Trophoblast cell (in vitro differentiated cells and primary cell): ENCODE results near the gene REC114.
A peak's percentile ranks its signal among the peaks of the same experiment; 100 is the strongest.

Source experiments
- DNase-seq, 2 donors: peaks; one replicate each; pipeline ENCODE4 v3.0.0-alpha.2; 2016
- H2AFZ ChIP-seq: 2 replicates; pipeline ENCODE4 v1.6.1; 2013; ENCODE audit warnings: low read length, moderate library complexity, mild to moderate bottlenecking; ENCODE audit not compliant: insufficient read depth, poor library complexity
- H2AK5ac ChIP-seq: 2 replicates; pipeline ENCODE4 v1.6.1; 2013; ENCODE audit warnings: mild to moderate bottlenecking, low read length
- H2BK120ac ChIP-seq: 2 replicates; pipeline ENCODE4 v1.6.1; 2013; ENCODE audit warnings: low read length, mild to moderate bottlenecking, moderate library complexity; ENCODE audit not compliant: insufficient read depth, poor library complexity
- H2BK12ac ChIP-seq: 2 replicates; pipeline ENCODE4 v1.6.1; 2013; ENCODE audit warnings: mild to moderate bottlenecking, low read length, moderate library complexity
- H2BK5ac ChIP-seq: 2 replicates; pipeline ENCODE4 v1.6.1; 2013; ENCODE audit warnings: low read length, low read depth, moderate library complexity, mild to moderate bottlenecking; ENCODE audit not compliant: poor library complexity
- H3K14ac ChIP-seq: 2 replicates; pipeline ENCODE4 v1.6.1; 2013; ENCODE audit warnings: mild to moderate bottlenecking, low read length
- H3K18ac ChIP-seq: 2 replicates; pipeline ENCODE4 v1.6.1; 2013; ENCODE audit warnings: mild to moderate bottlenecking, low read length
- H3K23ac ChIP-seq: 2 replicates; pipeline ENCODE4 v1.6.1; 2013; ENCODE audit warnings: low read length
- H3K27ac ChIP-seq: 2 replicates; pipeline ENCODE4 v1.5.1; 2013; ENCODE audit warnings: low read depth, mild to moderate bottlenecking, inconsistent platforms, low read length, moderate library complexity
- H3K27me3 ChIP-seq: 2 replicates; pipeline ENCODE4 v1.6.1; 2013; ENCODE audit warnings: inconsistent platforms, mild to moderate bottlenecking, low read length, moderate library complexity; ENCODE audit not compliant: insufficient read depth
- H3K36me3 ChIP-seq, 2 experiments: 1 replicate in 1 of 2; 2 replicates in 1 of 2; pipeline ENCODE4 v1.6.1; 2013; ENCODE audit warnings: low read length in 2 of 2, mild to moderate bottlenecking in 2 of 2, moderate library complexity in 1 of 2; ENCODE audit not compliant: insufficient read depth in 2 of 2, control insufficient read depth in 1 of 2
- H3K4ac ChIP-seq: 2 replicates; pipeline ENCODE4 v1.6.1; 2013; ENCODE audit warnings: low read depth, mild to moderate bottlenecking, low read length, moderate library complexity
- H3K4me1 ChIP-seq, 2 experiments: 1 replicate in 1 of 2; 2 replicates in 1 of 2; pipeline ENCODE4 v1.6.1; 2013; ENCODE audit warnings: low read length in 2 of 2, mild to moderate bottlenecking in 2 of 2, moderate library complexity in 1 of 2; ENCODE audit not compliant: insufficient read depth in 2 of 2, control insufficient read depth in 1 of 2
- H3K4me2 ChIP-seq: 2 replicates; pipeline ENCODE4 v1.6.1; 2013; ENCODE audit warnings: inconsistent platforms, mild to moderate bottlenecking, low read length, moderate library complexity
- H3K4me3 ChIP-seq: 2 replicates; pipeline ENCODE4 v1.5.1; 2013; ENCODE audit warnings: mild to moderate bottlenecking, low read depth, low read length, inconsistent platforms
- H3K79me1 ChIP-seq: one replicate; pipeline ENCODE4 v1.6.1; 2013; ENCODE audit warnings: low read length
- H3K79me2 ChIP-seq: 2 replicates; pipeline ENCODE4 v1.6.1; 2013; ENCODE audit warnings: low read length, mild to moderate bottlenecking; ENCODE audit not compliant: control insufficient read depth, insufficient read depth, poor library complexity
- H3K9ac ChIP-seq: 2 replicates; pipeline ENCODE4 v1.6.1; 2013; ENCODE audit warnings: mild to moderate bottlenecking, low read length
- H3K9me3 ChIP-seq: 2 replicates; pipeline ENCODE4 v1.6.1; 2013; ENCODE audit warnings: low read depth, mild to moderate bottlenecking, control low read depth, inconsistent platforms, low read length; ENCODE audit not compliant: insufficient read depth
- H4K12ac ChIP-seq: 2 replicates; pipeline ENCODE4 v1.6.1; 2013; ENCODE audit warnings: low read depth, mild to moderate bottlenecking, low read length, moderate library complexity
- H4K8ac ChIP-seq: 2 replicates; pipeline ENCODE4 v1.6.1; 2013; ENCODE audit warnings: low read depth, mild to moderate bottlenecking, low read length, moderate library complexity
- H4K91ac ChIP-seq: one replicate; pipeline ENCODE4 v1.6.1; 2013; ENCODE audit warnings: low read depth, mild to moderate bottlenecking, low read length, moderate library complexity
- WGBS: extraction: QIAGEN DNeasy Blood & Tissue Kit; methylation state at CpG from one replicate; pipeline ENCODE4 v1.1.7; 2013; ENCODE audit warnings: missing lambda C conversion rate; ENCODE audit not compliant: insufficient read length, insufficient coverage; ENCODE audit errors: extremely low coverage; 5-methylcytosine and 5-hydroxymethylcytosine counted together

REC114 gene

DNA sequence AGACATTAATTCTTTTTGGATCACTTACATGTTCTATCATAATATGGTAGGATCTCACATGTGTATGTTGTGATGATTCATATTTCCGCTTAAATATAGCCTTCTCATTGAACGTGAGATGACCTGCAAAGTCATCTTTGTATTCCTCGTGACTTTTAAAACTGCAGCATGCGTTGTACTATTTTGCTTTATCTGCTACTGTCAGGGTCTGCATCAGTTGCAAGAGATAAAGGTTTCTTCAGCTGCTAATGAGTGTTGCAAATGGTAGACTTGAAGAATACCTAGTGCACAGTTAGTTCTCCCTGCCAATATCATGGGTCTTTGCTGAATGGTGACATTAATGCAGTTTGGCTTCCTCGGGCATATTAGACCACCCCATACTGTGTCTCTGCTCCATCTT lies 31.8 kb downstream of the REC114 start:
- H3K4me1 ChIP-seq: no peaks in the 10 kb centered on the region
- H2BK120ac ChIP-seq: no peak overlapping the region
- H3K4ac ChIP-seq: no peak overlapping the region
- H4K91ac ChIP-seq: no peak overlapping the region
- no peak for DNase-seq
- no peak overlapping the region for H3K4me3 ChIP-seq
- H2AK5ac ChIP-seq: no peak overlapping the region
- no peak overlapping the region for H3K9ac ChIP-seq
- peak overlapping the region; percentile 92 for H3K23ac ChIP-seq
- no peak overlapping the region for H2AFZ ChIP-seq
- no peak overlapping the region for H3K27ac ChIP-seq
- WGBS: no CpG with 5 or more reads among the region's 5 CpGs
- H3K9me3 ChIP-seq: no peaks in the 10 kb centered on the region
- H3K79me2 ChIP-seq: no peaks in the 10 kb centered on the region
- no peak overlapping the region for H2BK12ac ChIP-seq
- no peak overlapping the region for H2BK5ac ChIP-seq
- H3K18ac ChIP-seq: no peak overlapping the region
- H3K4me2 ChIP-seq: no peak overlapping the region
- H4K8ac ChIP-seq: no peak overlapping the region
- no peaks in the 10 kb centered on the region for H3K27me3 ChIP-seq
- H3K14ac ChIP-seq: no peak overlapping the region
- H3K36me3 ChIP-seq: no peaks in the 10 kb centered on the region
- no peak overlapping the region for H4K12ac ChIP-seq
- no peaks in the 10 kb centered on the region for H3K79me1 ChIP-seq

- Histone ChIP-seq H3K4ac (no peak overlapping the region), H3K18ac (no peak overlapping the region), H4K91ac (no peak overlapping the region), H3K4me3 (no peak overlapping the region), H3K27me3 (no peaks in the 10 kb centered on the region), H2AK5ac (no peak overlapping the region), H3K4me2 (no peak overlapping the region), H3K9me3 (no peaks in the 10 kb centered on the region), H3K79me1 (no peaks in the 10 kb centered on the region), H3K9ac (no peak overlapping the region), H3K4me1 (no peaks in the 10 kb centered on the region), H4K8ac (no peak overlapping the region), H3K27ac (no peak overlapping the region), H3K36me3 (no peaks in the 10 kb centered on the region), H2BK12ac (no peak overlapping the region), H2BK120ac (no peak overlapping the region), H4K12ac (no peak overlapping the region), H3K23ac (no peak overlapping the region), H3K14ac (no peak overlapping the region), H2AFZ (no peak overlapping the region), H2BK5ac (no peak overlapping the region), H3K79me2 (no peaks in the 10 kb centered on the region)
- no CpG with 5 or more reads among the region's 7 CpGs for WGBS
- DNase-seq: peak; percentile 3 to 26
Measured at GRCh38 chr15:73476704-73477216, 33.8 kb downstream of the REC114 start.

- Histone ChIP-seq H3K9me3 (no peaks in the 10 kb centered on the region), H2BK5ac (no peak overlapping the region), H3K23ac (no peak overlapping the region), H2BK120ac (no peak overlapping the region), H3K4me2 (no peak overlapping the region), H3K4me1 (no peaks in the 10 kb centered on the region), H3K14ac (no peak overlapping the region), H3K79me2 (no peaks in the 10 kb centered on the region), H2BK12ac (no peak overlapping the region), H4K12ac (no peak overlapping the region), H2AK5ac (no peak overlapping the region), H3K27ac (no peak overlapping the region), H3K9ac (no peak overlapping the region), H3K4me3 (no peak overlapping the region), H3K4ac (no peak overlapping the region), H4K8ac (no peak overlapping the region), H2AFZ (no peak overlapping the region), H3K36me3 (no peaks in the 10 kb centered on the region), H4K91ac (no peak overlapping the region), H3K27me3 (no peaks in the 10 kb centered on the region), H3K79me1 (no peaks in the 10 kb centered on the region), H3K18ac (no peak overlapping the region)
- no peak for DNase-seq
- WGBS: no CpG with 5 or more reads among the region's 1 CpG
Measured at GRCh38 chr15:73480050-73480449, 37.1 kb downstream of the REC114 start.

DNA sequence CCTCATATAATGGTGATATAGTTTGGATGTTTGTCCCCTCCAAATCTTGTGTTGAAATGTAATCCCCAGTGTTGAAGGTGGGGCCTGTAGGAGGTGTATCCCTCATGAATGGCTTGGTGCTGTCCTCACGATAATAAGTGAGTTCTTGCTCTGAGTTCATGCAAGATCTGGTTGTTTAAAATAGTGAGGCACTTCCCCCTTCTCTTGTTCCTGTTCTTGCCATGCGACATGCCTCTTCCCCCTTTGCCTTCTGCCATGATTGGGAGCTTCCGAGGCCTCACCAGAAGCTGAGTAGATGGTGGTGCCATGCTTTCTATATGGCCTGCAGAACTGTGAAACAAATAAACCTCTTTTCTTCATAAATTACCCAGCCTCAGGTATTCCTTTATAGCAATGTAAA lies 39.2 kb downstream of the REC114 start:
- no peaks in the 10 kb centered on the region for H3K4me1 ChIP-seq
- H3K27me3 ChIP-seq: no peaks in the 10 kb centered on the region
- H3K18ac ChIP-seq: no peak overlapping the region
- no peak overlapping the region for H3K14ac ChIP-seq
- H4K8ac ChIP-seq: no peak overlapping the region
- DNase-seq: peak in 1 of 2 donors; percentile 2
- no peak overlapping the region for H2BK12ac ChIP-seq
- H2AK5ac ChIP-seq: no peak overlapping the region
- no peaks in the 10 kb centered on the region for H3K79me1 ChIP-seq
- no peak overlapping the region for H2BK5ac ChIP-seq
- H3K27ac ChIP-seq: no peak overlapping the region
- H4K91ac ChIP-seq: no peak overlapping the region
- no peak overlapping the region for H4K12ac ChIP-seq
- H3K4ac ChIP-seq: no peak overlapping the region
- no peak overlapping the region for H3K9ac ChIP-seq
- no peaks in the 10 kb centered on the region for H3K36me3 ChIP-seq
- no peaks in the 10 kb centered on the region for H3K9me3 ChIP-seq
- no peak overlapping the region for H3K4me2 ChIP-seq
- H3K79me2 ChIP-seq: no peaks in the 10 kb centered on the region
- whole genome bisulfite sequencing: no CpG with 5 or more reads among the region's 3 CpGs
- no peak overlapping the region for H2BK120ac ChIP-seq
- H3K4me3 ChIP-seq: no peak overlapping the region
- no peak overlapping the region for H2AFZ ChIP-seq
- no peak overlapping the region for H3K23ac ChIP-seq
